T-helper 1 cell (primary cell): ENCODE results near the gene GARNL3.

Source experiments
- DNase-seq, 5 donors: peaks; one replicate each; pipeline ENCODE4 v3.0.0-alpha.2; 2012 to 2020

The GARNL3 gene

DNA sequence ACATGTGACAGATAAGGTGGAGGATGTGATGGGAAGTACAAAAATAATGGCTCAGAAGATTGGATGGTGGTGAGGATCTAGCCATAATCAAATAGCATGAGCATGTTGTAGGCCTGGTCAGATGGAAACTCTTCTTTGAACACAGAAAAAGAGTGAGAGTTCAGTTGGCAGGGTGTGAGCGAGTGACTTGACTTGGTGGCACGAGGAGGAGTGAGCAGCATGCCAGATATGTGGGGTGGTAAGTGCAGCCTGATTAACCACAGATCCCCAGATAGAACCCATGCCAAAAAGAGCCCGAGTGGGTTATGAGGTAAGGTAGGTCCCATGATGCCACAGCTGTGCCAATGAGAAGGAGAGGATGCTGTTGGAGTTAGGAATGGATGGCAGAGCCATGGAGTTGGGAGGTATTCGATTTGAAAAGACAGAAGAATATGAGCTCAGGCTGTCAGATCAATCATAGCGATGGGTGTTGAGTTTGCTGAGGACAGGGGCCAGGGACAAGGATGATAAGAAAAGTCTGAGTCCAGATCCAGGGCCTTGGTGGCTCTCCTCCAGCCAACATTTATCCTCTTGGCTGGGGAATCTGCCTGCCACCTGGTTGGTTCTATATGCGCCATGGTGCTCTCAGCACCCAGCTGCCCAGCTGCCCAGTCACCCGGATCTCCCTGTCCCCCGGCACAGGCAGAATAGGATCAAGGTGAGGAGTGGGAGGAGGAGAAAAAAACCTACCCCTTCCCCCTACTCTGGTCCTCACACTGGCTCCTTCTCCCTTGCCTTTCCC is 16.5 kb downstream of the GARNL3 start:
- DNase-seq, result no peak

DNA sequence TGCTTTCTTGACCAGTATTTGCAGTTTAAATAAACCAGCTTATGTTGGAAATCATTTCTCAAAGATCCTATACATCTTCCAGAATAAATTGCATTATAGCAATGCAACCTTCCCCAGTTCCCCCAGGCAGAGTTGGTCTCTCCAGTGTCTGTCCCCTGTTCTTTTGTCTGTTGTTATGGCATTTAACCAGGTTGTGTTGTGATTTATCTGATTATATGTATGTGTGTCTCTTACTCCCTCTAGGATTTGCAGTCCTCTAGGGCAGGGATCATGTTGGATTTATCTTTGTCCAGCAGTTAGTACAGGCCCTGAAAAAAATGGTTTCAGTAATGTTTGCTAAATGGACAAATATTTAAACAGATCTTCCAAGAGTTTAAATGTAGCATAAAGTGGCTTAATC is 17.3 kb downstream of the GARNL3 start:
- no peak for DNase-seq

GRCh38 chr9:127282611-127283010 is 18.0 kb downstream of the GARNL3 start:
- no peak for DNase-seq

DNA sequence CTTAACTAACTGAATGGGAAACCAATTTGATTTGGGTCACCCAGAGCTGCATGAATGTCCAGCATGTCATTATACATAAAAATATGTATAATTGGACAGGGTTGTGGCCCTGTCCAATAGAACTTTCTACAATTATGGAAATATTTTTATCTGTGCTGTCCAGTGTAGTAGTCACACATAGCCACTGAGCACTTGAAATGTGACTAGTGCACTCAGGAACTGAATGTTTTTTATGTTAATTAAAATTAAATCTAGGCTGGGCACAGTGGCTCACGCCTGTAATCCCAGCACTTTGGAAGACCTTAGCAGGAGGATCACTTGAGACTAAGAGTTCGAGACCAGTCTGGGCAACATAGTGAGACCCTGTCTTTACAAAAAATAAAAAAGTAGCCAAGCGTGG is 18.6 kb downstream of the GARNL3 start:
- DNase-seq, result no peak

- DNase-seq, result peak in 3 of 5 donors; percentile 4 to 20 (median 4)
Measured at GRCh38 chr9:127283917-127284497, 19.4 kb downstream of the GARNL3 start.

GRCh38 chr9:127285965-127286364 is 21.4 kb downstream of the GARNL3 start:
- DNase-seq, result no peak

DNA sequence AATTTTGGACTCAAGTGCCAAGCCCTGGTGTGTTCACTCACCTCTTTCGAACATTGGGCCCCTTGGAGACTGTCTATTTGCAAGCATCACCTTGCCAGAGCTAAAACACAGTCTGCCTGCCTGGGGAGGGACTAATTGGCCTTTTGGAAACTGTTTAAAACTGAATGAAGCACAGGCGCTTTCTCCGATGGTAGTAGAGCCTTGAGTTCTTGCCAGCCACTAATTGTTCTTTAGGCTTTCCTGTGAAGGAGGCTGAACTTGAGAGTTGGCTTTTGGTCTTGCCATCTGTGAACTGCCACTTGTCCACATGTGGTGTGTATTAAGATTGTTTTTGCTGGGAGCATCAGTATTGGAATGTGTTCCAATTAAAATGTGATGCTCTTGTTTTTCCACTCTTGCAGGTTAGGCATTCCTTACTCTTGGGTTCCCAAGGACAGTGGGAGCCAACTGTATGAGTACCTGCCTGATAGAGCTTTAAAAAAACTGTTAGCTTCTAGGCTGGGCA is 26.0 kb downstream of the GARNL3 start:
- DNase-seq, result no peak

GRCh38 chr9:127291246-127291778 is 26.7 kb downstream of the GARNL3 start:
- DNase-seq, result no peak

DNA sequence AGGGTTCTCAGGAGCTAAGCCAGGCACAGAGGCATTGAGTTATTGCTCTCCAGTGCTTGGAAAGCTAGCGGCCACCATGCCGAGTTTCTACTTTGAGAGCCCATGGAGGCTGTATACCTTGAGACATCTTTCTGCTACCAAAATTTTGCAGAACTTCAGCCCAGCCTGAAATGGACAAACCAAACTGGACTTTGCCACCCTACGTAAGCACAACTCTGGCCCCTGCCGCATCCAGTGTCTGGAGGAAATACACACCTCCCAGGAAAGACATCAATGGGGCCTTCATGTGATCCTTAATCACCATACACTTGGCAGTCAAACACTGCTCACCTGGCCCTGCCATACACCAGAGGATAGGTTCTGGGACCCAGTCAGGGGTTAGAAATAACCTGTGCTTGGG is 27.8 kb downstream of the GARNL3 start:
- no peak for DNase-seq

GRCh38 chr9:127293328-127293727 is 28.8 kb downstream of the GARNL3 start:
- no peak for DNase-seq

GRCh38 chr9:127293767-127294166 is 29.2 kb downstream of the GARNL3 start:
- DNase-seq, result no peak

GRCh38 chr9:127295005-127295404 is 30.4 kb downstream of the GARNL3 start:
- no peak for DNase-seq

GRCh38 chr9:127300886-127301447 is 36.4 kb downstream of the GARNL3 start:
- DNase-seq, result no peak

DNA sequence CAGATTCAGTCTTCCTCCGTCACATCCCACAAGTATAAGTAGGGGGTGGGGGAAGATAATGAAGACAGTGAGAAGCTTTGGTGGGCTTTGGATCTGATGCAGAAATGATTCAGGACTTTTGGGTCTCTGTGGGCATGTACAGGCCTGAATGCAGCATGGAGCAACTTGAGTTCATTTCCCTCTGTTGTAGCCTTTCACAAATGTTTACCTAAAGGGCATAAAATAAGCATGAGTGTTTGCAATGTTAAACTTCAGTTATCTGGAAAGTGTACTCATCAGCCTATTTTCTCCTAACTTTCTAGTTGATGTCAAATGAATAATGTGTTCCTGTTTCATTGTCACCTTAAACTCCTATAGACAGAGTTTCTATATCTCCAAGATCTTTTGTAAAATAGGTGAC is 39.3 kb downstream of the GARNL3 start:
- no peak for DNase-seq

DNA sequence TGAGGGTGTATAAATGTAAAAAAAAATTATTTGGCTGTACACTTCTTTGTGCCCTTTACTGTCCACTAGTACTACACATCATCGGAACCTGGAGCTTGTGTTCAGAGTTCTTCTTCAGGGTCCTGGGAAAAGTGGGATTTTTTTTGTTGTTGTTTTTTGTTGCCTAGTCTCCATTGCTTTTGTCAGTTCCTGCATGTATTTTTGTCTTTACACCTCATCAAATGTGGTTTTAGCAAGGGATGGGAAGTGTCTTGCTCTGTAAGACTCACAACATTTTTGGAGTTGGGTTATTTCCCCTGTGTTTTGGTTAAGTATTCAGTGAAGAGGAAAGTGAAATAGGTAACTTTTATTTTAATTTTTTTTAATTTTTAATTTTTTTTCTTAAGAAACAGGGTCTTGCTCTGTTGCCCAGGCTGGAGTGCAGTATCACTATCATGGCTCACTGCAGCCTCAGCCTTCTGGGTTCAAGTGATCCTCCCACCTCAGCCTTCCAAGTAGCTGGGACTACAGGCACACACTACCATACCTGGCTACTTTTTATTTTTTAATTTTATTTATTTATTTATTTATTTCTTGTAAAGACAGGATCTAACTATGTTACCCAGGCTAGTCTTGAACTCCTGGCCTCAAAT is 40.7 kb downstream of the GARNL3 start:
- DNase-seq, result no peak

- DNase-seq, result no peak
Measured at GRCh38 chr9:127305838-127306226, 41.3 kb downstream of the GARNL3 start.

GRCh38 chr9:127307802-127308201 is 43.2 kb downstream of the GARNL3 start:
- no peak for DNase-seq

GRCh38 chr9:127308652-127309434 is 44.3 kb downstream of the GARNL3 start:
- DNase-seq, result no peak

GRCh38 chr9:127309715-127310114 is 45.1 kb downstream of the GARNL3 start:
- no peak for DNase-seq

GRCh38 chr9:127311239-127311741 is 46.7 kb downstream of the GARNL3 start:
- DNase-seq, result peak in 2 of 5 donors; percentile 3 to 30

DNA sequence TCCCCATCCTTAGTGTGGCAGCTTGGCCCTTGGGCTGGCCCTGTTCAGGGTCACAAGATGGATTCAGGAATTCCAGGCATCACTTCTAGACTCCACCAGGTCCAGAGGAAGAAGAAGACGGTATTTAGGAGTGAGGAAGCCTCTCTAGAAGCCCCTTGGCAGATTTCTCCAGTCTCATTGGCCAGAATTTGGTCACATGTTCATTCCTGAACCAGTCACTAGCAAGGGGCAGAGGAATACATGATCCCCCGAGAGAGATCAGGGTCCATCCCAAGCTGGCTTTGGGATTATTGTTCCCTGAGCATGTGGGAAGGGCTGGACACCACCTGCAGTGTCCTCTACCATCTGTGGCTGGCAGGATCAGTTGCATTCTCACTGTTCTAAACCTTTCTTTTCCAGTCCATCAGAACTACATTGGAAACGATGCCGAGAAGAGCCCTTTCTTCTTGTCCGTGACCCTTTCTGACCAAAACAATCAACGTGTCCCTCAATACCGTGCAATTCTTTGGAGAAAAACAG is 48.5 kb downstream of the GARNL3 start:
- DNase-seq, result no peak

- no peak for DNase-seq
Measured at GRCh38 chr9:127314911-127315310, 50.3 kb downstream of the GARNL3 start.
